Activated B cell treated with CpG ODN at 0.5 μM for 24 hours (primary cell): ENCODE results near the gene ZNF212. TPM values are rescaled to one million over a fixed set of nuclear protein-coding genes. Genes with fewer than 3 reads are reported as not detected.

ENCODE experiments used
- ATAC-seq: fragments of 200-7000 bp; cut with Tn5 transposase; one replicate; pipeline ENCODE4 v1.10.0; 2021; ENCODE audit warnings: low read depth, mild to moderate bottlenecking, moderate library complexity
- CTCF ChIA-PET: fragments of 350-600 bp; sonication (Branson Sonifier 250); formaldehyde crosslinking; loops from one replicate; lab custom pipeline; 2021; ENCODE audit warnings: antibody characterized with exemption; lab: Charles Lee
- POLR2A ChIA-PET: fragments of 350-600 bp; sonication (Branson Sonifier 250); formaldehyde crosslinking; loops from one replicate; lab custom pipeline; 2021; ENCODE audit warnings: antibody characterized with exemption; lab: Charles Lee
- DNase-seq: peaks from one replicate; pipeline ENCODE4 v3.0.0; 2022
- H3K27ac Mint-ChIP-seq: one replicate; pipeline ENCODE4 v1.8.0; 2020; ENCODE audit warnings: mixed read lengths
- H3K27me3 Mint-ChIP-seq: one replicate; pipeline ENCODE4 v1.8.0; 2021; ENCODE audit warnings: mixed read lengths
- H3K36me3 Mint-ChIP-seq: one replicate; pipeline ENCODE4 v1.8.0; 2021; ENCODE audit warnings: low read depth, mixed read lengths
- H3K4me1 Mint-ChIP-seq: one replicate; pipeline ENCODE4 v1.8.0; 2021; ENCODE audit warnings: mixed read lengths
- H3K4me3 Mint-ChIP-seq: one replicate; pipeline ENCODE4 v1.8.0; 2020; ENCODE audit warnings: mild to moderate bottlenecking, mixed read lengths
- H3K9me3 Mint-ChIP-seq: one replicate; pipeline ENCODE4 v1.8.0; 2020; ENCODE audit warnings: mixed read lengths
- intact Hi-C: fragments of 100-400 bp; cut with micrococcal nuclease; formaldehyde crosslinking; loops from one replicate; pipeline ENCODE4 v1.15.1; 2024
- total RNA-seq: library from RNA; stranded (reverse); gene quantifications from 2 replicates; pipeline ENCODE4 v1.2.3, GENCODE V29; 2022
- TF ChIP-seq, protein P1 (sequence below): fragments of 200-600 bp; IDR thresholded peaks from one replicate; pipeline ENCODE4 v1.8.0; 2022; ENCODE audit warnings: antibody characterized with exemption, mild to moderate bottlenecking

Gene ZNF212
- total RNA-seq, 1 donor from 2014 or later, result 21.0 TPM

DNA sequence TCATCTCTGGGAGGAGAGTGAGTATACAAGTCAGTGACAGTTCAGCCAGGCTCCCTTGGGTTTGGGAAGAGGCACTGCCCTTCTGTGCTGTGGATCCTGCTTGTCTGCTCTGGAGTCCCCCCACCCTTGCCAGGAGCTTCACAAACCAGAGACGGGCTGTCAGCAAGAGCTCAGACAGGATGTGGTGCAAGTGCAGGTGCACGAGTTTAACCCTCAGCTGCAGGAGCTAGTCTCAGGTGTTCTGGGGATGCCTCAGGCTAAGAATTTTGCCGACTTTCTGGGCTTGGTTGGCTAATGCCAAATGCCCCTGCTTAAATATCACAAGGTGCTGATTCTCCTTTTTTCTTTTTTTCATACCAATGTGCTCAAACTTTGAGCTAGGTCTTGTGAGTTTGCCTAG is 44.9 kb downstream of the ZNF212 start:
- TF ChIP-seq, protein P1, sequence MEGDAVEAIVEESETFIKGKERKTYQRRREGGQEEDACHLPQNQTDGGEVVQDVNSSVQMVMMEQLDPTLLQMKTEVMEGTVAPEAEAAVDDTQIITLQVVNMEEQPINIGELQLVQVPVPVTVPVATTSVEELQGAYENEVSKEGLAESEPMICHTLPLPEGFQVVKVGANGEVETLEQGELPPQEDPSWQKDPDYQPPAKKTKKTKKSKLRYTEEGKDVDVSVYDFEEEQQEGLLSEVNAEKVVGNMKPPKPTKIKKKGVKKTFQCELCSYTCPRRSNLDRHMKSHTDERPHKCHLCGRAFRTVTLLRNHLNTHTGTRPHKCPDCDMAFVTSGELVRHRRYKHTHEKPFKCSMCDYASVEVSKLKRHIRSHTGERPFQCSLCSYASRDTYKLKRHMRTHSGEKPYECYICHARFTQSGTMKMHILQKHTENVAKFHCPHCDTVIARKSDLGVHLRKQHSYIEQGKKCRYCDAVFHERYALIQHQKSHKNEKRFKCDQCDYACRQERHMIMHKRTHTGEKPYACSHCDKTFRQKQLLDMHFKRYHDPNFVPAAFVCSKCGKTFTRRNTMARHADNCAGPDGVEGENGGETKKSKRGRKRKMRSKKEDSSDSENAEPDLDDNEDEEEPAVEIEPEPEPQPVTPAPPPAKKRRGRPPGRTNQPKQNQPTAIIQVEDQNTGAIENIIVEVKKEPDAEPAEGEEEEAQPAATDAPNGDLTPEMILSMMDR, result no peak
- Mint-ChIP-seq H3K27me3 (no peaks in the 10 kb centered on the region), H3K4me1 (peaks cover 27% of the 10 kb centered on the region), H3K27ac (peak overlapping the region; percentile 46), H3K36me3 (peaks cover 26% of the 10 kb centered on the region), H3K9me3 (no peaks in the 10 kb centered on the region), H3K4me3 (peak overlapping the region; percentile 89)
- intact Hi-C loops, result loop anchor here (2.0 to 10.0 kb wide), 2 partner anchors 46 to 400 kb away; partner anchors contain the start of genes EZH2 and ZNF212
- CTCF ChIA-PET, result interaction anchor here (0.6 to 3.2 kb wide), 5 partner anchors 19 to 89 kb away, joined by 3 to 19 read pairs (median 4); partner anchors contain the start of genes ZNF282 and ZNF783
- no peak for DNase-seq
- ATAC-seq, result no peak
- POLR2A ChIA-PET, result interaction anchor here (0.6 to 2.3 kb wide), 6 partner anchors 23 to 586 kb away, joined by 3 to 15 read pairs (median 5); partner anchors contain the start of genes CUL1, ZNF398, ZNF783 and ZNF862

DNA sequence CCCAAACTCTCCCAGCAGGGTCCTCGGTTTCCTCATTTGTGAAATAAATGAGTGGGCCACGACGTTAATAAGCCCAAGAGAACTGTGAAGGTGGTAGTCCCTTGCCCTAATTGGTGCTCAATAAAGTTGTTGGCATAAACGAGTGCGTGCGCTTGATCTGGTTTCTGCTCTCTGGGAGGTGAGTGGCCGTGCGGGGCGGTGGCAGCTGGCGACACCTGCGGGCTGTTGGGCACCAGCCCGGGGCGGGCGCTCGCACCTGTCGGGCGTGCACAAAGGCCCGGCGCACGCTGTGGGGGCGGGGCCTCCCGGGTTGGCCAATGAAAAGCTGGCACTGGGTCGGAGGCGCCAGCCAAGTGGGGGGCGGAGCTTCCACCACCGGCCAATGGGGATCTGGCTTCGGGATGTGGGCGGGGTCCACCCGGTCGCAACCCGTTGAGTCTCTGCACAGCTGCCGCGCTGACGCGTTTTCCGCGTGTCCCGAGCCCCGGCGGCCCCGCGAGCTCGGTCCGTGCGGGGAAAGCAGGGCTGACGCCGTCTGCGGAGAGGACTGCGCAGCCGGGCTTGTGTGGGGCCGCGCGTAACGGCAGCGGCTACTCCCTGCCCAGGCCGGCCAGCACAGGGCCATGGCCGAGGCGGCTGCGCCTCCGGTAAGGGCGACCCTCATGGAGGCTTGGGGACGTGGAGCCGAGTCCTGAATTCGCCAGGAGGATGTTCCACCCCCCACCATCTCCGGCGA is 45.6 kb downstream of the ZNF212 start:
- peaks cover 23% of the 10 kb centered on the region for H3K36me3 Mint-ChIP-seq
- peaks cover 27% of the 10 kb centered on the region for H3K4me1 Mint-ChIP-seq
- intact Hi-C loops, result loop anchor here (1.0 to 10.0 kb wide), 7 partner anchors 23 to 553 kb away; partner anchors contain the start of genes EZH2, ZNF212, ZNF398 and ZNF783
- TF ChIP-seq, protein P1, result no peak
- no peak overlapping the region for H3K27ac Mint-ChIP-seq
- no peaks in the 10 kb centered on the region for H3K27me3 Mint-ChIP-seq
- peak; percentile 95 for DNase-seq
- ChIA-PET POLR2A (interaction anchor here (0.5 to 2.3 kb wide), 8 partner anchors 23 to 587 kb away, joined by 3 to 15 read pairs (median 3); partner anchors contain the start of genes CUL1, ZNF398, ZNF783 and ZNF862), CTCF (interaction anchor here (0.6 to 3.2 kb wide), 6 partner anchors 19 to 158 kb away, joined by 3 to 19 read pairs (median 4); partner anchors contain the start of genes ZNF282 and ZNF783)
- peak; percentile 99 for ATAC-seq
- peak overlapping the region; percentile 89 for H3K4me3 Mint-ChIP-seq
- H3K9me3 Mint-ChIP-seq, result no peaks in the 10 kb centered on the region

DNA sequence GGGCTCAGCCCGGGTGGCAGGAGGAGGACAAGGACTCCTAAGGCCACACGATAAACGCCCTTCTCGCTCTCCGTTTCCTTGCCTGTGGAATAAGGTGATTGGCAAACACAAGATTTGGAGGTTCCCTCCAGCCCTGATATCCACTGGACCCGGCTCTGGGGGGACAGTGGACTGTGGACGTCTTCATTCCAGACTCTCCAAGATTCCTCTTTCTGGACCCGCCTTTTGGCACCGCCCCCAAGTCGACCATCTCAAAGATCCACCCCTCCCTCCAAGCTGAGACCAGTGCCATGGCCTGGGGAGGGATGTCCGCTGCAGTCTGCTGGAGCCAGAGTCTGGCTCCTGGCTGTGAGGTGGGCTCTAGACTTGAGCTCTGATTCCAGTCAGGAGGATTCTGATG is 46.2 kb downstream of the ZNF212 start:
- Mint-ChIP-seq H3K4me3 (peak overlapping the region; percentile 89), H3K27me3 (no peaks in the 10 kb centered on the region), H3K36me3 (peaks cover 19% of the 10 kb centered on the region), H3K9me3 (no peaks in the 10 kb centered on the region), H3K4me1 (peaks cover 28% of the 10 kb centered on the region), H3K27ac (peak overlapping the region; percentile 56)
- ChIA-PET POLR2A (interaction anchor here (0.5 to 2.3 kb wide), 5 partner anchors 24 to 553 kb away, joined by 3 to 15 read pairs (median 7); partner anchors contain the start of genes ZNF398, ZNF783 and ZNF862), CTCF (interaction anchor here (0.6 to 3.2 kb wide), 5 partner anchors 20 to 758 kb away, joined by 3 to 19 read pairs (median 4); partner anchors contain the start of genes ZNF282 and ZNF783)
- ATAC-seq (no peak), DNase-seq (no peak)
- TF ChIP-seq, protein P1, result no peak
- intact Hi-C loops, result loop anchor here (1.0 to 10.0 kb wide), 7 partner anchors 23 to 553 kb away; partner anchors contain the start of genes EZH2, ZNF212, ZNF398 and ZNF783

DNA sequence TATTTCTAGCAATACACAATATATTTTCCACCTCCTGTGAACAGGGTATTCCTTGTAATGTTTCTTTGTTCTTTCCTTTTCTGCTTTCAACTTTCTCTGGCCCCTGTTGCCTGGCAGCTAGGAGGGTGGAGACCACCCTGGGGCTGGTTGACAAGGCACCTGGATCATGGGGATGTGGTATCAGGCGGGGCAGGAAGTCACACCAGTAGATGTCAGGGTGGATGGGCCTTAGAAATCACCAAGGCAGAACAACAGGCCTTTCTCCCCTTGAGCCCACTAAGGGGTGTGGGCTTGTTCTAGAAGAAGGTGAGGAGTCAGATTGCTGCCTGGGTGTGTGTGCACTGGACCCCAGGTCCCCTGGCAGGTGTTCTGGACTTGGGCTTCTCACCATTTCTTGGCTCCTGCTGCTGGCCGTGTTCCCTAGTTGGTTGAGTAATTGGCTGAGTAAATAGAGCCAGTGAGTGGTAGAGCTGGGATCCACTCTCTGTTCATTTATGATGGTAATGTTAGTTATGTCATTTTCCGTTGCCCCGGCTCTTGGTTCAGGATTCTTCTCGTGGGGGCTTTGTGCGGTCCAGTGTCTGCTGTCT is 47.5 kb downstream of the ZNF212 start:
- POLR2A ChIA-PET, result no interaction called here
- no peak for DNase-seq
- no peak overlapping the region for H3K27ac Mint-ChIP-seq
- H3K9me3 Mint-ChIP-seq, result no peaks in the 10 kb centered on the region
- no peaks in the 10 kb centered on the region for H3K27me3 Mint-ChIP-seq
- peaks cover 29% of the 10 kb centered on the region for H3K4me1 Mint-ChIP-seq
- H3K36me3 Mint-ChIP-seq, result peaks cover 14% of the 10 kb centered on the region
- intact Hi-C loops, result loop anchor here (5.0 to 10.0 kb wide), 2 partner anchors 140 to 402 kb away; partner anchors contain the start of genes EZH2 and ZNF398
- TF ChIP-seq, protein P1, result no peak
- CTCF ChIA-PET, result no interaction called here
- ATAC-seq, result no peak
- no peak overlapping the region for H3K4me3 Mint-ChIP-seq
